SK-N-SH (cell line): ENCODE data around the gene CCDC13. TPM values are rescaled to one million over a fixed set of nuclear protein-coding genes. Genes with fewer than 3 reads are reported as not detected.

Experiments used
- CTCF ChIA-PET: fragments of 300-600, 350-600 bp; formaldehyde crosslinking; extraction: SDS; loops from one replicate; lab custom pipeline; 2021; lab: Yijun Ruan, JAX
- POLR2A ChIA-PET: fragments of 350-600 bp; sonication (Branson Sonifier 250); formaldehyde crosslinking; extraction: SDS; loops from one replicate; lab custom pipeline; 2020; ENCODE audit warnings: antibody characterized with exemption, inconsistent platforms; lab: Yijun Ruan, JAX
- DNase-seq: peaks from one replicate; pipeline ENCODE4 v3.0.0; 2012
- H2AFZ ChIP-seq: fragments of 200-600 bp; sonication (generic); 2 replicates; pipeline ENCODE4 v1.8.1; 2016; ENCODE audit warnings: antibody characterized with exemption, mild to moderate bottlenecking, low read depth
- H3F3A ChIP-seq: fragments of 200-600 bp; sonication (generic); replicated peaks from 2 replicates; pipeline ENCODE3; 2016; ENCODE audit warnings: antibody characterized with exemption, mild to moderate bottlenecking; ENCODE audit not compliant: insufficient read depth
- H3K27ac ChIP-seq, 2 experiments: fragments of 200-500 bp in 1 of 2; fragments of 200-600 bp in 1 of 2; sonication (Bioruptor generic) in 1 of 2; sonication (generic), shearing (Covaris generic) in 1 of 2; 2 replicates each; pipeline versions ENCODE4 v1.5.1 to v1.6.1; 2014 to 2016; ENCODE audit warnings: low read depth in 2 of 2, inconsistent platforms in 1 of 2, low read length in 1 of 2, mild to moderate bottlenecking in 1 of 2, mixed read lengths in 1 of 2
- H3K27me3 ChIP-seq: fragments of 200-600 bp; sonication (generic), shearing (Covaris generic); 2 replicates; pipeline ENCODE4 v1.6.1; 2016; ENCODE audit warnings: mixed run types; ENCODE audit not compliant: insufficient read depth
- H3K36me3 ChIP-seq, 2 experiments: fragments of 200-500 bp in 1 of 2; fragments of 200-600 bp in 1 of 2; sonication (Bioruptor generic) in 1 of 2; sonication (generic) in 1 of 2; replicated peaks in 1 of 2; 2 replicates each; pipeline versions ENCODE3 to v1.5.1; 2014 to 2016; ENCODE audit warnings: low read length in 1 of 2, mild to moderate bottlenecking in 1 of 2; ENCODE audit not compliant: insufficient read depth in 2 of 2, control insufficient read depth in 1 of 2
- H3K4me1 ChIP-seq, 2 experiments: fragments of 200-500 bp in 1 of 2; fragments of 200-600 bp in 1 of 2; sonication (Bioruptor generic) in 1 of 2; sonication (generic), shearing (Covaris generic) in 1 of 2; 2 replicates each; pipeline versions ENCODE4 v1.5.1 to v1.6.1; 2014 to 2016; ENCODE audit warnings: low read depth in 1 of 2, low read length in 1 of 2, mixed run types in 1 of 2; ENCODE audit not compliant: insufficient read depth in 2 of 2, control insufficient read depth in 1 of 2
- H3K4me2 ChIP-seq: fragments of 200-600 bp; sonication (generic), shearing (Covaris generic); 2 replicates; pipeline ENCODE4 v1.6.1; 2017; ENCODE audit warnings: mixed run types
- H3K4me3 ChIP-seq, 2 experiments: fragments of 200-500 bp in 1 of 2; fragments of 200-600 bp in 1 of 2; sonication (Bioruptor generic) in 1 of 2; sonication (generic), shearing (Covaris generic) in 1 of 2; 2 replicates each; pipeline versions ENCODE4 v1.5.1 to v1.8.1; 2014 to 2016; ENCODE audit warnings: low read depth in 2 of 2, inconsistent platforms in 1 of 2, low read length in 1 of 2, mild to moderate bottlenecking in 1 of 2, mixed read lengths in 1 of 2, moderate library complexity in 1 of 2
- H3K79me2 ChIP-seq: fragments of 200-600 bp; sonication (generic); 2 replicates; pipeline ENCODE4 v1.8.1; 2017; ENCODE audit warnings: mild to moderate bottlenecking; ENCODE audit not compliant: insufficient read depth
- H3K9ac ChIP-seq: fragments of 200-600 bp; sonication (generic); 2 replicates; pipeline ENCODE4 v1.6.1; 2017; ENCODE audit warnings: mixed run types
- H3K9me2 ChIP-seq: fragments of 200-600 bp; sonication (generic); 2 replicates; pipeline ENCODE4 v1.6.1; 2017; ENCODE audit warnings: mixed run types
- H3K9me3 ChIP-seq: fragments of 200-600 bp; sonication (generic); 2 replicates; pipeline ENCODE4 v1.6.1; 2017; ENCODE audit warnings: mixed run types, mild to moderate bottlenecking, moderate library complexity
- H4K20me1 ChIP-seq: fragments of 200-600 bp; sonication (generic); 2 replicates; pipeline ENCODE4 v1.6.1; 2017; ENCODE audit warnings: mild to moderate bottlenecking, mixed run types; ENCODE audit not compliant: insufficient read depth
- ELF1 ChIP-seq: IDR thresholded peaks from 2 replicates; pipeline ENCODE4 v1.4.0; 2012
- EZH2phosphoT487 ChIP-seq: fragments of 200-600 bp; sonication (generic); IDR thresholded peaks from 2 replicates; pipeline ENCODE4 v1.6.1; 2017; ENCODE audit warnings: low read depth, mixed run types, mild to moderate bottlenecking, antibody characterized with exemption, moderate library complexity, borderline replicate concordance
- FOXJ3 ChIP-seq: sonication (generic); formaldehyde crosslinking; IDR thresholded peaks from 2 replicates; pipeline ENCODE4 v1.5.1; 2020; ENCODE audit warnings: mild to moderate bottlenecking, missing genetic modification reagents
- JUND ChIP-seq: IDR thresholded peaks from 2 replicates; pipeline ENCODE4 v1.4.0; 2012
- MXI1 ChIP-seq: IDR thresholded peaks from 2 replicates; pipeline ENCODE4 v1.6.1; 2012; ENCODE audit warnings: mild to moderate bottlenecking, low read depth, low read length, improper control_type of control experiment
- POLR2AphosphoS5 ChIP-seq: IDR thresholded peaks from 2 replicates; pipeline ENCODE4 v1.6.1; 2012; ENCODE audit warnings: low read depth, low read length
- RCOR1 ChIP-seq: fragments of 150-350 bp; IDR thresholded peaks from 2 replicates; pipeline ENCODE4 v1.6.1; 2017; ENCODE audit warnings: antibody characterized with exemption, low read length
- RXRA ChIP-seq: IDR thresholded peaks from 2 replicates; pipeline ENCODE4 v1.4.0; 2012; ENCODE audit warnings: low read depth, mild to moderate bottlenecking, borderline replicate concordance
- SIN3A ChIP-seq: IDR thresholded peaks from 2 replicates; pipeline ENCODE4 v1.6.1; 2012; ENCODE audit warnings: low read depth, mild to moderate bottlenecking, low read length, moderate library complexity, borderline replicate concordance
- SMC3 ChIP-seq: IDR thresholded peaks from 2 replicates; pipeline ENCODE4 v1.6.1; 2012; ENCODE audit warnings: low read depth, low read length, improper control_type of control experiment
- TCF12 ChIP-seq: IDR thresholded peaks from 2 replicates; pipeline ENCODE4 v1.4.0; 2012
- WGBS: methylation state at CpG from one replicate; pipeline ENCODE4 v1.1.6; 2017; ENCODE audit warnings: low lambda C conversion rate; 5-methylcytosine and 5-hydroxymethylcytosine counted together
- polyA plus RNA-seq, 3 experiments: library from polyadenylated mRNA; depleted of rRNA; stranded (reverse); fragments of >200 nt; gene quantifications; 2 replicates each; pipeline ENCODE4 v1.2.3, GENCODE V29; 2012
- TF ChIP-seq, protein P1 (sequence below): IDR thresholded peaks from 2 replicates; pipeline ENCODE4 v1.4.0; 2012; ENCODE audit warnings: low read depth, borderline replicate concordance
- TF ChIP-seq, protein P2 (sequence below): fragments of 200-600 bp; sonication (generic); IDR thresholded peaks from 2 replicates; pipeline ENCODE4 v1.6.1; 2017; ENCODE audit warnings: antibody characterized with exemption, mild to moderate bottlenecking, moderate library complexity

CCDC13 gene
- polyA plus RNA-seq, 1 of the 3 experiments (the other 2 are of a cell fraction), result 0.66 TPM

DNA sequence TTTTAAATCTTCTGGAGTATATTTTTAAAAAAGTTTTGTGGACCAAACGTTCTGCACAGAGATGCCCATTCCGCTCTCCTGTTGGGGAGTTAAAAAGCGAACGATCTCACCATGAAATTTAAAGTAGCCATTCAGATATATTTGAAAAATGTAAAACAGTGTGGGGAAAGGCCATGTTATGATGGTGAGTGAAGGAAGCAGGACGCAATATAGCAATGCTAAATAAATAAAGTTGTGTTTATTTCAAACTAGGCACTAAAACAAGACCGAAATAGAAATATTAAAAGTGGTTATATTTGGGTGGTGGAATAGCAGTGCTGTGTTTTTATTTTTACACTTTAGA is 327 bp upstream of the CCDC13 start:
- TF ChIP-seq ELF1 (no peak), MXI1 (no peak; the same call in 1 of the 2 replicates), JUND (no peak), RCOR1 (no peak), TCF12 (no peak), SIN3A (no peak), EZH2phosphoT487 (no peak), RXRA (no peak), POLR2AphosphoS5 (no peak)
- TF ChIP-seq, protein P1, sequence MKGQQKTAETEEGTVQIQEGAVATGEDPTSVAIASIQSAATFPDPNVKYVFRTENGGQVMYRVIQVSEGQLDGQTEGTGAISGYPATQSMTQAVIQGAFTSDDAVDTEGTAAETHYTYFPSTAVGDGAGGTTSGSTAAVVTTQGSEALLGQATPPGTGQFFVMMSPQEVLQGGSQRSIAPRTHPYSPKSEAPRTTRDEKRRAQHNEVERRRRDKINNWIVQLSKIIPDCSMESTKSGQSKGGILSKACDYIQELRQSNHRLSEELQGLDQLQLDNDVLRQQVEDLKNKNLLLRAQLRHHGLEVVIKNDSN, result no peak
- TF ChIP-seq, protein P2, sequence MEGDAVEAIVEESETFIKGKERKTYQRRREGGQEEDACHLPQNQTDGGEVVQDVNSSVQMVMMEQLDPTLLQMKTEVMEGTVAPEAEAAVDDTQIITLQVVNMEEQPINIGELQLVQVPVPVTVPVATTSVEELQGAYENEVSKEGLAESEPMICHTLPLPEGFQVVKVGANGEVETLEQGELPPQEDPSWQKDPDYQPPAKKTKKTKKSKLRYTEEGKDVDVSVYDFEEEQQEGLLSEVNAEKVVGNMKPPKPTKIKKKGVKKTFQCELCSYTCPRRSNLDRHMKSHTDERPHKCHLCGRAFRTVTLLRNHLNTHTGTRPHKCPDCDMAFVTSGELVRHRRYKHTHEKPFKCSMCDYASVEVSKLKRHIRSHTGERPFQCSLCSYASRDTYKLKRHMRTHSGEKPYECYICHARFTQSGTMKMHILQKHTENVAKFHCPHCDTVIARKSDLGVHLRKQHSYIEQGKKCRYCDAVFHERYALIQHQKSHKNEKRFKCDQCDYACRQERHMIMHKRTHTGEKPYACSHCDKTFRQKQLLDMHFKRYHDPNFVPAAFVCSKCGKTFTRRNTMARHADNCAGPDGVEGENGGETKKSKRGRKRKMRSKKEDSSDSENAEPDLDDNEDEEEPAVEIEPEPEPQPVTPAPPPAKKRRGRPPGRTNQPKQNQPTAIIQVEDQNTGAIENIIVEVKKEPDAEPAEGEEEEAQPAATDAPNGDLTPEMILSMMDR, result no peak
- ChIA-PET CTCF (interaction anchor here (0.7 to 1.7 kb wide), 2 partner anchors 57 to 108 kb away, joined by 3 to 7 read pairs; no protein-coding TSS in a partner anchor), POLR2A (no interaction called here)

DNA sequence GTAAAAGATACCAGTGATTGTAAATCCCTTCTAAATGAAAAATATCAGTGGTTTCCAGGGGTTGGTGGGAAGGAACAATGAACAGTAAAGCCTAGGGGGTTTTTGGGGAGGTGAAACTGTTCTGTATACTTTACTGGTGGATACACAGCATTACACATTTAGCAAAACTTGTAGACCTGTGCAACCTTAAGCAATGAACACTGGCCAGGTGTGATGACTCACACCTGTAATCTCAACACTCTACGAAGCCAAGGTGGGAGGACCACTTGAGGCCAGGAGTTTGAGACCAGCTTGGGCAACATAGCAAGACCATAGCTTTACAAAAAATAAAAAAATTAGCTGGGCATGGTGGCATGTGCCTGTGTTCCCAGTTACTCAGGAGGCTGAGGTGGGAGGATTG is 1.8 kb downstream of the CCDC13 start:
- H3K4me3 ChIP-seq, result no peak overlapping the region
- H3K9me2 ChIP-seq, result no peaks in the 10 kb centered on the region
- no peaks in the 10 kb centered on the region for H3K9me3 ChIP-seq
- ChIA-PET POLR2A (no interaction called here), CTCF (interaction anchor here (0.6 kb wide), 1 partner anchor 199 kb away, joined by 3 read pairs; no protein-coding TSS in a partner anchor)
- no peaks in the 10 kb centered on the region for H3K27me3 ChIP-seq
- WGBS, result 100% methylated on average over 1 of the region's 1 CpG
- peaks cover 14% of the 10 kb centered on the region for H3F3A ChIP-seq
- H3K79me2 ChIP-seq, result no peaks in the 10 kb centered on the region
- no peak overlapping the region for H3K4me2 ChIP-seq
- no peak overlapping the region for H3K27ac ChIP-seq
- H3K4me1 ChIP-seq, result peaks cover 0 to 3% of the 10 kb centered on the region in 2 experiments; a peak in 1 of 4 replicates
- H2AFZ ChIP-seq, result no peak overlapping the region
- peaks cover 0 to under 1% of the 10 kb centered on the region in 2 experiments for H3K36me3 ChIP-seq
- no peak overlapping the region for H3K9ac ChIP-seq
- TF ChIP-seq SMC3 (no peak), FOXJ3 (CRISPR knock-in tag) (no peak)
- no peak for DNase-seq
- H4K20me1 ChIP-seq, result no peaks in the 10 kb centered on the region

More for the DNA sequence above, 327 bp upstream of the CCDC13 start:
- Histone ChIP-seq H3K79me2 (no peaks in the 10 kb centered on the region), H3K9me3 (no peaks in the 10 kb centered on the region), H3F3A (peaks cover 14% of the 10 kb centered on the region), H3K27me3 (no peaks in the 10 kb centered on the region), H3K27ac (peak overlapping the region in 1 of 2 experiments; percentile 48; a peak in 1 of 4 replicates), H3K4me3 (peak overlapping the region; percentile 56 to 71), H3K4me2 (peak overlapping the region; percentile 72), H3K9me2 (no peaks in the 10 kb centered on the region), H2AFZ (peak overlapping the region; percentile 73), H4K20me1 (no peaks in the 10 kb centered on the region), H3K4me1 (peaks cover 0 to 3% of the 10 kb centered on the region in 2 experiments; a peak in 1 of 4 replicates), H3K36me3 (peaks cover 0 to 4% of the 10 kb centered on the region in 2 experiments), H3K9ac (peak overlapping the region; percentile 62; the same call in 1 of the 2 replicates)
- no peak for DNase-seq
- WGBS, result 10% methylated on average over 6 of the region's 6 CpGs
